IMR-90 (cell line): ENCODE measurements around the gene PIGW. TPM values are rescaled to one million over a fixed set of nuclear protein-coding genes. Genes with fewer than 3 reads are reported as not detected.

Experiments used
- ATAC-seq: fragments of 200-7000 bp; cut with Tn5 transposase; 2 replicates; pipeline ENCODE4 v1.9.1; 2020; ENCODE audit warnings: low read depth, mild to moderate bottlenecking, moderate library complexity
- BruUV-seq: library from RNA; stranded (reverse); fragments of 400-500 nt; replicated peaks from 2 replicates; lab custom pipeline; 2021; lab: Mats Ljungman, UMichigan
- CTCF ChIA-PET: fragments of 300-600 bp; formaldehyde crosslinking; extraction: SDS; loops from one replicate; lab custom pipeline; 2021; ENCODE audit warnings: antibody characterized with exemption; lab: Yijun Ruan, JAX
- POLR2A ChIA-PET: fragments of 300-600 bp; sonication (Branson Sonifier 250); formaldehyde crosslinking; loops from one replicate; lab custom pipeline; 2022; ENCODE audit warnings: antibody characterized with exemption; ENCODE audit not compliant: unreplicated experiment; lab: Charles Lee
- DNase-seq: peaks from one replicate; pipeline ENCODE4 v3.0.0; 2013
- H2AFZ ChIP-seq: replicated peaks from 2 replicates; pipeline ENCODE3; 2013; ENCODE audit warnings: low read length, mild to moderate bottlenecking; ENCODE audit not compliant: poor library complexity
- H2AK5ac ChIP-seq: 2 replicates; pipeline ENCODE4 v1.6.1; 2013; ENCODE audit warnings: low read depth, low read length, inconsistent platforms
- H2AK9ac ChIP-seq: replicated peaks from 2 replicates; pipeline ENCODE3; 2013; ENCODE audit warnings: mild to moderate bottlenecking, low read depth, low read length, moderate library complexity; ENCODE audit not compliant: poor library complexity
- H2BK120ac ChIP-seq: 2 replicates; pipeline ENCODE4 v1.6.1; 2013; ENCODE audit warnings: low read depth, low read length, inconsistent platforms
- H2BK15ac ChIP-seq: 3 replicates; pipeline ENCODE4 v1.6.1; 2013; ENCODE audit warnings: low read depth, low read length, inconsistent platforms
- H2BK20ac ChIP-seq: 2 replicates; pipeline ENCODE4 v1.6.1; 2013; ENCODE audit warnings: low read depth, mild to moderate bottlenecking, inconsistent platforms, low read length, moderate library complexity
- H2BK5ac ChIP-seq: 2 replicates; pipeline ENCODE4 v1.6.1; 2013; ENCODE audit warnings: mild to moderate bottlenecking, low read depth, low read length, inconsistent platforms; ENCODE audit not compliant: poor library complexity, severe bottlenecking
- H3K14ac ChIP-seq: replicated peaks from 2 replicates; pipeline ENCODE4 v1.6.1; 2013; ENCODE audit warnings: low read depth, low read length, inconsistent platforms
- H3K18ac ChIP-seq: 2 replicates; pipeline ENCODE4 v1.6.1; 2013; ENCODE audit warnings: low read depth, low read length, control low read depth
- H3K23ac ChIP-seq: 2 replicates; pipeline ENCODE4 v1.6.1; 2013; ENCODE audit warnings: low read depth, low read length, inconsistent platforms
- H3K27ac ChIP-seq: 2 replicates; pipeline ENCODE4 v1.5.1; 2013; ENCODE audit warnings: mild to moderate bottlenecking, control low read depth, low read length; ENCODE audit not compliant: insufficient read depth
- H3K27me3 ChIP-seq: 2 replicates; pipeline ENCODE4 v1.6.1; 2013; ENCODE audit warnings: low read length; ENCODE audit not compliant: control insufficient read depth, insufficient read depth
- H3K36me3 ChIP-seq: 2 replicates; pipeline ENCODE4 v1.6.1; 2013; ENCODE audit warnings: low read length, mixed read lengths; ENCODE audit not compliant: control insufficient read depth, insufficient read depth
- H3K4ac ChIP-seq: 2 replicates; pipeline ENCODE4 v1.6.1; 2013; ENCODE audit warnings: low read depth, low read length, inconsistent platforms
- H3K4me1 ChIP-seq: 2 replicates; pipeline ENCODE4 v1.6.1; 2013; ENCODE audit warnings: low read length, mixed read lengths; ENCODE audit not compliant: control insufficient read depth, insufficient read depth
- H3K4me2 ChIP-seq: 2 replicates; pipeline ENCODE4 v1.6.1; 2013; ENCODE audit warnings: low read depth, mild to moderate bottlenecking, control low read depth, low read length, moderate library complexity
- H3K4me3 ChIP-seq: 2 replicates; pipeline ENCODE4 v1.5.1; 2013; ENCODE audit warnings: low read depth, mild to moderate bottlenecking, control low read depth, low read length, moderate library complexity; ENCODE audit not compliant: insufficient read depth
- H3K56ac ChIP-seq: 2 replicates; pipeline ENCODE4 v1.6.1; 2013; ENCODE audit warnings: low read length, inconsistent platforms; ENCODE audit not compliant: insufficient read depth; ENCODE audit errors: extremely low read depth
- H3K79me1 ChIP-seq, 2 experiments: 2 replicates each; pipeline ENCODE4 v1.6.1; 2013; ENCODE audit warnings: low read length in 2 of 2, inconsistent platforms in 1 of 2, low read depth in 1 of 2
- H3K9ac ChIP-seq: 2 replicates; pipeline ENCODE4 v1.6.1; 2013; ENCODE audit warnings: low read depth, low read length, control low read depth
- H3K9me1 ChIP-seq: 2 replicates; pipeline ENCODE4 v1.6.1; 2013; ENCODE audit warnings: low read length, inconsistent platforms; ENCODE audit not compliant: insufficient read depth
- H3K9me3 ChIP-seq: 2 replicates; pipeline ENCODE4 v1.6.1; 2013; ENCODE audit warnings: low read length; ENCODE audit not compliant: control insufficient read depth, insufficient read depth
- H4K20me1 ChIP-seq: 2 replicates; pipeline ENCODE4 v1.6.1; 2013; ENCODE audit warnings: low read length, inconsistent platforms; ENCODE audit not compliant: insufficient read depth
- H4K5ac ChIP-seq: 2 replicates; pipeline ENCODE4 v1.6.1; 2013; ENCODE audit warnings: mild to moderate bottlenecking, low read depth, low read length, control low read depth
- H4K8ac ChIP-seq, 2 experiments: 2 replicates each; pipeline ENCODE4 v1.6.1; 2013; ENCODE audit warnings: low read depth in 2 of 2, low read length in 2 of 2, control low read depth in 1 of 2, inconsistent platforms in 1 of 2
- H4K91ac ChIP-seq: 2 replicates; pipeline ENCODE4 v1.6.1; 2013; ENCODE audit warnings: low read depth, low read length, inconsistent platforms; ENCODE audit not compliant: insufficient read depth
- BHLHE40 ChIP-seq: fragments of 150-350 bp; IDR thresholded peaks from 2 replicates; pipeline ENCODE4 v1.6.1; 2016; ENCODE audit warnings: mild to moderate bottlenecking, low read depth, low read length
- CEBPB ChIP-seq: IDR thresholded peaks from 2 replicates; pipeline ENCODE4 v1.6.1; 2012; ENCODE audit warnings: low read depth, low read length, improper control_type of control experiment
- CHD1 ChIP-seq: IDR thresholded peaks from 2 replicates; pipeline ENCODE4 v1.6.1; 2012; ENCODE audit warnings: low read depth, low read length, improper control_type of control experiment
- CTCF ChIP-seq: conservative IDR thresholded peaks from 2 replicates; pipeline ENCODE4 v1.5.1; 2012; ENCODE audit warnings: mild to moderate bottlenecking, low read depth, low read length, improper control_type of control experiment
- ELK1 ChIP-seq: fragments of 150-350 bp; IDR thresholded peaks from 2 replicates; pipeline ENCODE4 v1.6.1; 2016; ENCODE audit warnings: low read depth, mild to moderate bottlenecking, low read length, moderate library complexity, borderline replicate concordance
- FOS ChIP-seq: fragments of 150-350 bp; IDR thresholded peaks from 2 replicates; pipeline ENCODE4 v1.6.1; 2016; ENCODE audit warnings: low read depth, low read length
- MAFK ChIP-seq: IDR thresholded peaks from 2 replicates; pipeline ENCODE4 v1.6.1; 2012; ENCODE audit warnings: low read depth, low read length, improper control_type of control experiment
- MAZ ChIP-seq: IDR thresholded peaks from 2 replicates; pipeline ENCODE4 v1.6.1; 2012; ENCODE audit warnings: low read depth, mild to moderate bottlenecking, low read length, improper control_type of control experiment, moderate library complexity, borderline replicate concordance
- MXI1 ChIP-seq: IDR thresholded peaks from 2 replicates; pipeline ENCODE4 v1.6.1; 2012; ENCODE audit warnings: low read depth, mild to moderate bottlenecking, low read length, moderate library complexity, borderline replicate concordance
- NFE2L2 ChIP-seq: fragments of 150-350 bp; IDR thresholded peaks from 2 replicates; pipeline ENCODE4 v1.6.1; 2016; ENCODE audit warnings: low read depth, mild to moderate bottlenecking, low read length
- POLR2A ChIP-seq: IDR thresholded peaks from 2 replicates; pipeline ENCODE4 v1.6.1; 2012; ENCODE audit warnings: mild to moderate bottlenecking, low read depth, low read length
- RAD21 ChIP-seq: IDR thresholded peaks from 2 replicates; pipeline ENCODE4 v1.6.1; 2012; ENCODE audit warnings: low read length, improper control_type of control experiment
- RCOR1 ChIP-seq: IDR thresholded peaks from 2 replicates; pipeline ENCODE4 v1.6.1; 2012; ENCODE audit warnings: mild to moderate bottlenecking, low read length, improper control_type of control experiment; ENCODE audit not compliant: insufficient replicate concordance
- RFX5 ChIP-seq: IDR thresholded peaks from 2 replicates; pipeline ENCODE4 v1.8.0; 2012; ENCODE audit warnings: low read depth, mild to moderate bottlenecking, low read length, moderate library complexity
- SMC3 ChIP-seq: fragments of 150-350 bp; IDR thresholded peaks from 2 replicates; pipeline ENCODE4 v1.6.1; 2016; ENCODE audit warnings: low read depth, mild to moderate bottlenecking, antibody characterized with exemption, low read length, moderate library complexity
- dilution Hi-C: fragments of 300-500 bp; cut with HindIII; formaldehyde crosslinking; loops from one replicate; pipeline ENCODE4 v1.14.3; 2018; ENCODE audit warnings: low sequenced_read_pairs; ENCODE audit not compliant: unreplicated experiment
- in situ Hi-C: fragments of 300-500 bp; cut with MboI; formaldehyde crosslinking; loops from 3 replicates; pipeline ENCODE4 v1.14.3; 2019; ENCODE audit warnings: low sequenced_read_pairs, inconsistent platforms, mixed read lengths
- intact Hi-C: fragments of 100-400 bp; cut with micrococcal nuclease; formaldehyde crosslinking; loops from 2 replicates; pipeline ENCODE4 v1.10.0; 2022
- polyA plus RNA-seq, 3 experiments: library from polyadenylated mRNA; depleted of rRNA; stranded (reverse); fragments of >200 nt; gene quantifications; 2 replicates each; pipeline ENCODE4 v1.2.3, GENCODE V29; 2012; ENCODE audit warnings: low replicate concordance in 1 of 3
- total RNA-seq: library from RNA; depleted of rRNA; stranded (reverse); fragments of >200 nt; gene quantifications from 2 replicates; pipeline ENCODE4 v1.2.3, GENCODE V29; 2012

PIGW gene
- total and polyA plus RNA-seq, 2 of the 4 experiments (the other 2 are of a cell fraction) = 4.5 to 5.5 TPM

GRCh38 chr17:36529121-36529520 is 5.7 kb upstream of the PIGW start:
- H2AK5ac ChIP-seq = no peak overlapping the region
- intact Hi-C loops = no loop called here
- DNase-seq (peak; percentile 75), ATAC-seq (peak; percentile 59)
- H3K56ac ChIP-seq = no peak overlapping the region
- no peaks in the 10 kb centered on the region for H3K9me3 ChIP-seq
- peaks cover 21% of the 10 kb centered on the region; the same call in 1 of the 2 replicates for H3K9me1 ChIP-seq
- H3K4me3 ChIP-seq = no peak overlapping the region
- H4K5ac ChIP-seq = no peak overlapping the region
- peak overlapping the region; percentile 30; the same call in 1 of the 2 replicates for H3K14ac ChIP-seq
- H3K4me1 ChIP-seq = peaks cover 4% of the 10 kb centered on the region
- TF ChIP-seq CTCF (no peak), MXI1 (no peak), FOS (peak; percentile 75), BHLHE40 (peak; percentile 17; the same call in 1 of the 2 replicates), NFE2L2 (no peak), CHD1 (no peak), MAZ (no peak), POLR2A (no peak), RCOR1 (peak; percentile 32), ELK1 (no peak), SMC3 (no peak), RAD21 (no peak), RFX5 (no peak), MAFK (no peak), CEBPB (no peak)
- H4K20me1 ChIP-seq = peaks cover 6% of the 10 kb centered on the region
- H3K4ac ChIP-seq = peak overlapping the region; percentile 16; the same call in 1 of the 2 replicates
- POLR2A ChIA-PET = no interaction called here
- H3K36me3 ChIP-seq = peaks cover 40% of the 10 kb centered on the region
- no peak overlapping the region for H2BK20ac ChIP-seq
- no peak overlapping the region for H4K8ac ChIP-seq
- no peak overlapping the region for H3K4me2 ChIP-seq
- no peak overlapping the region for H3K18ac ChIP-seq
- no peak overlapping the region for H2BK15ac ChIP-seq
- H2AFZ ChIP-seq = peak overlapping the region; percentile 34
- no TSS peak for BruUV-seq
- H2BK5ac ChIP-seq = peak overlapping the region; percentile 15
- H3K79me1 ChIP-seq = peaks cover 24 to 49% of the 10 kb centered on the region in 2 experiments
- H4K91ac ChIP-seq = no peak overlapping the region
- CTCF ChIA-PET = interaction anchor here (1.3 kb wide), 1 partner anchor 9 kb away, joined by 3 read pairs; no protein-coding TSS in a partner anchor
- in situ Hi-C loops = no loop called here
- H3K9ac ChIP-seq = no peak overlapping the region
- no peak overlapping the region for H2BK120ac ChIP-seq
- 0 out of 2 replicates have a peak overlapping the region, but pooled peaks have one; percentile 43 for H3K23ac ChIP-seq
- H3K27me3 ChIP-seq = no peaks in the 10 kb centered on the region
- no peak overlapping the region for H2AK9ac ChIP-seq
- dilution Hi-C loops = no loop called here
- no peak overlapping the region for H3K27ac ChIP-seq
